ENCODE results near the gene TMEM178A. TPM values are rescaled to one million over a fixed set of nuclear protein-coding genes. Genes with fewer than 3 reads are reported as not detected.

The TMEM178A gene
- total RNA-seq, 1 donor from 2014 or later: 1.6 TPM

DNA sequence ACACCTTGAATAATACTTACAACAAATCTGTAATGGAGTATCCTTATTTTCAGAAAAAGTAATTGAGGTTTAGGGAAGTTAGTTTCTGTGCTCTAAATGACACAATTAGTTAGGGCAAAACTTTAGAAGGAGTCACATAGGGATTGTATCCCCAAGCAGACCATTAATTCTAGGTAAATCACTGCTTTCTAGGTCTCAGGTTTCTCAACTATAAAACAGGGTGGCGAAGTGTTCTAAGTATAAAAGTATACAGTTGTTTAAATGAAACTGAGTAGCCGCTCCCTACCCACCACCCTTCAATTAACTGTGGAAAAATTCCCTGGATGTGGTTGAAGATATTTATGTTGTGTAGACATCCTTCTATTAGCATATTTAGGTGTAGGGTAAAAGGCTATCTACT lies 19.9 kb upstream of the TMEM178A start:
- no peak for DNase-seq (ENCODE audit: extremely low spot score, unreplicated experiment)
- Mint-ChIP-seq H3K27ac (ENCODE audit: unreplicated experiment) (no peak overlapping the region), H3K4me3 (ENCODE audit: unreplicated experiment) (no peak overlapping the region), H3K27me3 (ENCODE audit: unreplicated experiment) (no peaks in the 10 kb centered on the region), H3K4me1 (ENCODE audit: unreplicated experiment) (peaks cover 10% of the 10 kb centered on the region), H3K9me3 (ENCODE audit: unreplicated experiment) (no peaks in the 10 kb centered on the region), H3K36me3 (ENCODE audit: unreplicated experiment) (no peaks in the 10 kb centered on the region)
- TF ChIP-seq, protein P1, sequence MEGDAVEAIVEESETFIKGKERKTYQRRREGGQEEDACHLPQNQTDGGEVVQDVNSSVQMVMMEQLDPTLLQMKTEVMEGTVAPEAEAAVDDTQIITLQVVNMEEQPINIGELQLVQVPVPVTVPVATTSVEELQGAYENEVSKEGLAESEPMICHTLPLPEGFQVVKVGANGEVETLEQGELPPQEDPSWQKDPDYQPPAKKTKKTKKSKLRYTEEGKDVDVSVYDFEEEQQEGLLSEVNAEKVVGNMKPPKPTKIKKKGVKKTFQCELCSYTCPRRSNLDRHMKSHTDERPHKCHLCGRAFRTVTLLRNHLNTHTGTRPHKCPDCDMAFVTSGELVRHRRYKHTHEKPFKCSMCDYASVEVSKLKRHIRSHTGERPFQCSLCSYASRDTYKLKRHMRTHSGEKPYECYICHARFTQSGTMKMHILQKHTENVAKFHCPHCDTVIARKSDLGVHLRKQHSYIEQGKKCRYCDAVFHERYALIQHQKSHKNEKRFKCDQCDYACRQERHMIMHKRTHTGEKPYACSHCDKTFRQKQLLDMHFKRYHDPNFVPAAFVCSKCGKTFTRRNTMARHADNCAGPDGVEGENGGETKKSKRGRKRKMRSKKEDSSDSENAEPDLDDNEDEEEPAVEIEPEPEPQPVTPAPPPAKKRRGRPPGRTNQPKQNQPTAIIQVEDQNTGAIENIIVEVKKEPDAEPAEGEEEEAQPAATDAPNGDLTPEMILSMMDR (IDR thresholded peaks at IDR 0.05): no peak

DNA sequence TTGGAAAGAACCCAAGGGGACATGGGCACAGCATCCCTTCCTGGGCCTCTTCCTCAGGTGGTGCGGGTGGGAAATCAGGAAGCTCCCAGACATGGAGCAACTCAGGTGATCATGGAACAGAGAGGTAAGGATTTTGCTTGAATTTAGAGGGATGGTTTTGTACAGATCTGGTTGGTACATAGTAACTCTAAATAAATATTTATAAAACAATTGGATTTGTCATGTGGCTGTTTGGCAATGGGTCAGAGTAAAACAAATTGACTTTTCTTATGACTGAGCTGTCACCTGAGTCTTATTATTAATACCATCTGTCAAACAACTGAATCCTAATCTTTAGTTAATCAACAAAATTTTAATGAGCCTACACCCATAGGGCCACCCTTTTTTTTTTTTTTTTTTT lies 19.4 kb upstream of the TMEM178A start:
- no peaks in the 10 kb centered on the region for H3K27me3 Mint-ChIP-seq (ENCODE audit: unreplicated experiment)
- H3K9me3 Mint-ChIP-seq (ENCODE audit: unreplicated experiment): no peaks in the 10 kb centered on the region
- H3K4me1 Mint-ChIP-seq (ENCODE audit: unreplicated experiment): peaks cover 10% of the 10 kb centered on the region
- no peak for DNase-seq (ENCODE audit: extremely low spot score, unreplicated experiment)
- TF ChIP-seq, protein P1 (IDR thresholded peaks at IDR 0.05): no peak
- H3K27ac Mint-ChIP-seq (ENCODE audit: unreplicated experiment): no peak overlapping the region
- no peaks in the 10 kb centered on the region for H3K36me3 Mint-ChIP-seq (ENCODE audit: unreplicated experiment)
- no peak overlapping the region for H3K4me3 Mint-ChIP-seq (ENCODE audit: unreplicated experiment)

DNA sequence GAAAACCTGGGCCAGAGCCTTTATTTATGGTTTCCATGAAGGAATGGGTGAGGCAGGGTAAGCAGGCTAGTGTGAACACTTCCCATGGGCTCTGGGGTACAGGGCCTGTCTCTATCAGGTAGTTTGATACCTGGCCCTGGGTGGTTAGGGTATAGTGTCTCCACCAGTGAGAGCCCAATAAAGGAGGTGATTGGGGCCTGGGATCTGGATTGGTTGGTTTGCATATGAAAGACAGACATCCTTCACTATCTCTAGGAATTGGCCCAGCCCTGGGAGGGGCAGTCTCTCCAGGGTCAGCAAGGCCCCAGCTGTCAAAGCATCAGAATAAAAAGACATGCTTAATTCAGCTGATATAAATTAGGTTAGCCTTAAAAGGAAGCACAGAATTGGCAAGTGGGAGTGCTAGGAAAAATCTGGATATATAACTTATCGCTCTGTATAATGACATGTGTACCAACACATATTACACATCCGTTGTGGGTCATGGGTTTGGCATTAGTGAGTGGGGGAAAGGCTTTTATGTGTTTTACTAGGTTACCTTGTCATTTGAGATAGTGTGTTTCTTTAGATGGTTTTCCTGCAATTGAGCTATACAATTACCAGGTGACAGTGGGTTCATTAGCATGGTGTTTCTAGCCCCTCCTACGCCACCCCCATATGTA lies 18.5 kb upstream of the TMEM178A start:
- Mint-ChIP-seq H3K36me3 (ENCODE audit: unreplicated experiment) (no peaks in the 10 kb centered on the region), H3K27me3 (ENCODE audit: unreplicated experiment) (no peaks in the 10 kb centered on the region), H3K27ac (ENCODE audit: unreplicated experiment) (no peak overlapping the region), H3K4me3 (ENCODE audit: unreplicated experiment) (no peak overlapping the region), H3K4me1 (ENCODE audit: unreplicated experiment) (peaks cover 4% of the 10 kb centered on the region), H3K9me3 (ENCODE audit: unreplicated experiment) (no peaks in the 10 kb centered on the region)
- DNase-seq (ENCODE audit: extremely low spot score, unreplicated experiment): no peak
- TF ChIP-seq, protein P1 (IDR thresholded peaks at IDR 0.05): no peak

DNA sequence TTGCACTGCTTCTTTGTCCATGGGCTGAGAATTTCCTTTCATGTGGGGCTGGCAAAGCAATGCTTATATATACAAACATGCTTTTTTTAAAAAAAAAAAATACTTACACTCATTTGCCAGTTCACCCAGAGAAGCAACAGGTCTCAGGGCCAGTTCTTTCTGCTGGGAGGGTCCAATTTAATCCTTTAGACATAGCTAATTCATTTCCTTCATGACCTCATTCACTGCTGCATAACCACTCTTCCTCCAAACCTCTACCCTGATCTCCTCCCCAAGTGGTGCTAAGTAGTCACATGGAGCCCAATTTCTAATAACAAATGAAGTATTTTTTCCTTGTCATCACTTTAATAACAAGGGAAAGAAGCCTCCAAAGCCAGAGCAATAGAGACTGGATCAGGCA lies 17.1 kb upstream of the TMEM178A start:
- no peaks in the 10 kb centered on the region for H3K36me3 Mint-ChIP-seq (ENCODE audit: unreplicated experiment)

DNA sequence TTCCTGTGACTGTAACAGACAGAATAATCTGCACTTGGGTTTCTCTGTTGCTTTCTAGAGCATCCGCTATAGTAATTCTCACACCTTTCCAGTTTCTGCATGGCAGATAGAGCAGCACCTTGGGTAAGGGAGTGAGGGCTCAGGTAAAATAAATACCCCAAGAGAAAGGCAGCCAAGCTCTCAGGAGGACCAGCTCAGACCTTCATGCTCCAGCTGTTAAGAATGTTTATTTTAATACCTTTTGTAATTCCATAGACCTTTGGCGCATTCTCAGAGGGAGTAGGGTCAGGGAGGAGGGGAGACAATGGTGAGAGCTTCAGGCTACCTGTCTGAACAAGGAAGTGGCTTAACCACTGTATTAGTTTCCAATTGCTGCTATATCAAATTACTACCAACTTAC lies 16.2 kb upstream of the TMEM178A start:
- H3K4me1 Mint-ChIP-seq (ENCODE audit: unreplicated experiment): no peaks in the 10 kb centered on the region
- peaks cover 6% of the 10 kb centered on the region for H3K27me3 Mint-ChIP-seq (ENCODE audit: unreplicated experiment)
- H3K27ac Mint-ChIP-seq (ENCODE audit: unreplicated experiment): no peak overlapping the region
- peaks cover 12% of the 10 kb centered on the region for H3K9me3 Mint-ChIP-seq (ENCODE audit: unreplicated experiment)
- no peaks in the 10 kb centered on the region for H3K36me3 Mint-ChIP-seq (ENCODE audit: unreplicated experiment)
- TF ChIP-seq, protein P1 (IDR thresholded peaks at IDR 0.05): no peak
- no peak overlapping the region for H3K4me3 Mint-ChIP-seq (ENCODE audit: unreplicated experiment)
- no peak for DNase-seq (ENCODE audit: extremely low spot score, unreplicated experiment)

More for the DNA sequence above, 17.1 kb upstream of the TMEM178A start:
- Mint-ChIP-seq H3K9me3 (ENCODE audit: unreplicated experiment) (peaks cover 7% of the 10 kb centered on the region), H3K27me3 (ENCODE audit: unreplicated experiment) (peaks cover 6% of the 10 kb centered on the region), H3K4me3 (ENCODE audit: unreplicated experiment) (no peak overlapping the region), H3K27ac (ENCODE audit: unreplicated experiment) (no peak overlapping the region), H3K4me1 (ENCODE audit: unreplicated experiment) (no peaks in the 10 kb centered on the region)
- DNase-seq (ENCODE audit: extremely low spot score, unreplicated experiment): no peak
- TF ChIP-seq, protein P1 (IDR thresholded peaks at IDR 0.05): no peak
